Hematopoietic multipotent progenitor cell (in vitro differentiated cells): ENCODE results near the gene PPEF1. TPM values are rescaled to one million over a fixed set of nuclear protein-coding genes. Genes with fewer than 3 reads are reported as not detected.
"Not testable (repeated sequence)": the region's sequence is repeated elsewhere in the genome, so short reads cannot be mapped to it uniquely, and the experiment has no call there.

Experiments
- DNase-seq, 3 donors: peaks; one replicate each; pipeline ENCODE4 v3.0.0-alpha.2; 2011 to 2015; ENCODE audit warnings: low read depth in 2 of 3, low spot score in 2 of 3
- total RNA-seq: library from RNA; depleted of rRNA; stranded (reverse); fragments of >200 nt; gene quantifications from one replicate; pipeline ENCODE4 v1.2.3, GENCODE V29; 2012

The PPEF1 gene
- total RNA-seq, 1 donor: not detected

- no peak for DNase-seq
Observed at GRCh38 chrX:18701621-18702361, 5.7 kb upstream of the PPEF1 start.

- no peak for DNase-seq
Observed at GRCh38 chrX:18702362-18703195, 4.9 kb upstream of the PPEF1 start.

- DNase-seq: no peak
Observed at GRCh38 chrX:18709833-18710232, 2.4 kb downstream of the PPEF1 start.

GRCh38 chrX:18714910-18715309, 7.5 kb downstream of the PPEF1 start:
- DNase-seq: no peak

- DNase-seq: no peak
Observed at GRCh38 chrX:18719852-18720251, 12.4 kb downstream of the PPEF1 start.

- no peak for DNase-seq
Observed at GRCh38 chrX:18721683-18722499, 14.4 kb downstream of the PPEF1 start.

- DNase-seq: no peak
Observed at GRCh38 chrX:18722500-18723071, 15.1 kb downstream of the PPEF1 start.

- DNase-seq: no peak
Observed at GRCh38 chrX:18725310-18725943, 18.0 kb downstream of the PPEF1 start.

GRCh38 chrX:18733287-18733686, 25.8 kb downstream of the PPEF1 start:
- no peak for DNase-seq

- not testable (repeated sequence) for DNase-seq
Observed at GRCh38 chrX:18739609-18740008, 32.2 kb downstream of the PPEF1 start.

GRCh38 chrX:18748499-18748898, 41.1 kb downstream of the PPEF1 start:
- DNase-seq: no peak

GRCh38 chrX:18753631-18754030, 46.2 kb downstream of the PPEF1 start:
- no peak for DNase-seq

- no peak for DNase-seq
Observed at GRCh38 chrX:18755651-18756050, 48.2 kb downstream of the PPEF1 start.

GRCh38 chrX:18757956-18758932, 50.8 kb downstream of the PPEF1 start:
- no peak for DNase-seq

- DNase-seq: no peak
Observed at GRCh38 chrX:18761750-18762149, 54.3 kb downstream of the PPEF1 start.

- not testable (repeated sequence) for DNase-seq
Observed at GRCh38 chrX:18763106-18763505, 55.7 kb downstream of the PPEF1 start.

GRCh38 chrX:18769364-18769763, 61.9 kb downstream of the PPEF1 start:
- DNase-seq: no peak

GRCh38 chrX:18769812-18770573, 62.5 kb downstream of the PPEF1 start:
- DNase-seq: no peak
